Esophagus squamous epithelium (tissue), 4 donors: ENCODE measurements around the gene DLEC1.

Experiments used
- POLR2A ChIP-seq, 4 donors: fragments of 450-650 bp; IDR thresholded peaks; one replicate each; pipeline ENCODE4 v1.6.1; 2017; ENCODE audit warnings: antibody characterized with exemption in 4 of 4, mild to moderate bottlenecking in 4 of 4, moderate library complexity in 3 of 4
- TF ChIP-seq, protein P1 (sequence below), 6 experiments: fragments of 450-650 bp in 4 of 6; fragments of 200-600 bp in 2 of 6; sonication (generic) in 2 of 6; IDR thresholded peaks; one replicate each; pipeline ENCODE4 v1.5.1; 2016 to 2019; ENCODE audit warnings: antibody characterized with exemption in 6 of 6, mild to moderate bottlenecking in 4 of 6, moderate library complexity in 4 of 6

GRCh38 chr3:38152609-38153008 is 113.6 kb downstream of the DLEC1 start:
- TF ChIP-seq, protein P1, sequence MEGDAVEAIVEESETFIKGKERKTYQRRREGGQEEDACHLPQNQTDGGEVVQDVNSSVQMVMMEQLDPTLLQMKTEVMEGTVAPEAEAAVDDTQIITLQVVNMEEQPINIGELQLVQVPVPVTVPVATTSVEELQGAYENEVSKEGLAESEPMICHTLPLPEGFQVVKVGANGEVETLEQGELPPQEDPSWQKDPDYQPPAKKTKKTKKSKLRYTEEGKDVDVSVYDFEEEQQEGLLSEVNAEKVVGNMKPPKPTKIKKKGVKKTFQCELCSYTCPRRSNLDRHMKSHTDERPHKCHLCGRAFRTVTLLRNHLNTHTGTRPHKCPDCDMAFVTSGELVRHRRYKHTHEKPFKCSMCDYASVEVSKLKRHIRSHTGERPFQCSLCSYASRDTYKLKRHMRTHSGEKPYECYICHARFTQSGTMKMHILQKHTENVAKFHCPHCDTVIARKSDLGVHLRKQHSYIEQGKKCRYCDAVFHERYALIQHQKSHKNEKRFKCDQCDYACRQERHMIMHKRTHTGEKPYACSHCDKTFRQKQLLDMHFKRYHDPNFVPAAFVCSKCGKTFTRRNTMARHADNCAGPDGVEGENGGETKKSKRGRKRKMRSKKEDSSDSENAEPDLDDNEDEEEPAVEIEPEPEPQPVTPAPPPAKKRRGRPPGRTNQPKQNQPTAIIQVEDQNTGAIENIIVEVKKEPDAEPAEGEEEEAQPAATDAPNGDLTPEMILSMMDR (IDR thresholded peaks at IDR 0.05): no peak
- no peak for TF ChIP-seq POLR2A (IDR thresholded peaks at IDR 0.05)
